HG02885 (cell line): Measurements from ENCODE around the gene OR4C5.
"Not testable (repeated sequence)": the region's sequence is repeated elsewhere in the genome, so short reads cannot be mapped to it uniquely, and the experiment has no call there.

Experiments used
- ATAC-seq: cut with Tn5 transposase; IDR thresholded peaks from one replicate; pipeline ENCODE4 v1.9.1; 2021; ENCODE audit warnings: mild to moderate bottlenecking; ENCODE audit not compliant: unreplicated experiment, poor library complexity

Gene OR4C5

DNA sequence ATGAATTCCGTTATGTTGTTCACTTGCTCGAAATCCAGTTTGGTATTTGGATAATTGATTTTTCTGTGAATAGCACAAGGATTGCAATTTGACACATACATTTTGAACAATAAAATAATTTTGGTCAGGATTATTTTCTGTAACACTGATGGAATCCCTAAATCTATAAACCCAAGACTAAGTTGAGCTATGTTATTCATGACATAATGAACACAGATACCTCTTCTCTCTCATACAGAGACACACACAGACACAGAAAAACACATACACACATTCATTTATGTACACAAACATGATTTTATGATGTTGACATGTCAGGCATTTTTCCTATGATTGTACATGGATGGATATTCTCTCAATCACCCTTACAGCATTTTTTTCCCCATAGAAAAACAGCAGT, at the start of gene OR4C5:
Gene OR4C5, minus strand, starts transcription at position 101 of the 400 bp plus-strand sequence. Its CDS starts 0 bp downstream, at position 101.
- ATAC-seq = no peak

DNA sequence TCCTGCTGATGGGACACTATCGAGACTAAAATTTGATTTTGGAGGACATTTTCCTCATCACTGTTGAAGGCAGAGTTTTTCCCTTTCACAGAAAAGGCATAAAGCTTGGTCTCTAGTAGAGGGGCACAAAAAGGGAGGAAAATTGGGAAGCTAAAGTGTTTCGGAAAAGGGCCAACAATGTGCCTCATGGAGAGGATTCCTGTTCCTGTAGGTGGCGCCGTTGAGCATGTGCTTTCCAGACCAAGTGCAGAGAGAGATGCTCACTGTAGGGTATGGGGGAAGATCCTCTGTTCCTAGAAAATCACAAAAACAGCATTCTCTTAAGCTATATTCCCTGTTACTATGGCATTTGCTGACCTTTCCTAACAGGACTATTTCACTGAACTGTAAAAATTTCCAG, 18.4 kb upstream of the OR4C5 start:
- no peak for ATAC-seq

DNA sequence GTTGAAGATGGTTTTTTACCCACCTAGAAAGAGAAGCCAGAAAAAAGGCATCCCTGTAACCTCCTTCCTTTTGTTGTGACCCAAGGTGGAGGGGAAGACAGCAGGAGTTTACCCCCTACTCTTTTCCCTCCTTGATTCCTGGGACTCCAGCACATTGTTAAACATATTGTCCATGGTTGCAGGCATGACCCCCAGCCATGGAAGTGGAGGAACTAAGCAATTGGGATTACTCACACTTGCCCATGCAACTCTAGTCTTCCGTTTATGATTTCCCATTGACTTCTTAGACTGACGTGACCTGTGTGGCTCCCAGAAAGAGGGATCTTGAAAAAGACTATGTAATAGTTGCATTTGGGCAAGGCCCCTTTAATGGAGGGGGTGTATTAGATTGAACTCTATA, 17.9 kb upstream of the OR4C5 start:
- ATAC-seq = not testable (repeated sequence)

DNA sequence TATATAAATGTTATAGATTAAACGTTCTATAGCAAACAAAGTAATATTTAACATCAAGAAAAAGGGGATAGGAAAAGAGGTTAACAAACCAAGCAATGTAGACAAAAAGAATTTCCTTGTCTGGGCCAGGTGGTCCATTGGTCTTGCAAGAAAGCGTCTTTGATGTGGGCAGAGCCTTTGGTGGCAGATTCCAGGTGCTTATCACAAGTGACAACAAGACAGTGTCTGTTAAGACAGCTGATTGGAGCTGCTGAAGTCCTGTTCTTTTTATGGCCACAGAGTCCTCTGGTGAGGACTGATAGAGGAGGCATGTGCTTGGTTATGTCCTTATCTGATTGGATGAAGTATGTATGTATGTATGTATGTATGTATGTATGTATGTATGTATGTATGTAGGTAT, 5.0 kb downstream of the OR4C5 start:
- not testable (repeated sequence) for ATAC-seq

DNA sequence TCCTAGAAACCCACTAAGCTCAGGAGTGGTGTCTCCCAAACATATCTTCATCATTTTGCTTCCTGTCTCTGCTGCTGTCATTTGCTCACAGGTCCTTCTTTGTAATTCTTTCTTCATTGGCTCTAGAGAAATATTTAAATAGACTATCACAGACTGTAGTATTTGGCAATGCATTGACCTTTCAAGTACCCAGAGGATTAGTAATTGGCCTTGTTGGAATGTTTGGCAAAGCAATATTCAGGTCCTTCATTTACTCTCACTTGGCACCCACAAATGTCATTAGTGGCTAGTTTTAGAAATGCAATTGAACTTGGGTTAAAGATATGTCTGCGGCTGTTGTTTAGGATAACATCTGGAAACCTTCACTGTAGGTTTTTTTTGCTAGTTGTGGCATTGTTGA, 11.6 kb downstream of the OR4C5 start:
- no peak for ATAC-seq

DNA sequence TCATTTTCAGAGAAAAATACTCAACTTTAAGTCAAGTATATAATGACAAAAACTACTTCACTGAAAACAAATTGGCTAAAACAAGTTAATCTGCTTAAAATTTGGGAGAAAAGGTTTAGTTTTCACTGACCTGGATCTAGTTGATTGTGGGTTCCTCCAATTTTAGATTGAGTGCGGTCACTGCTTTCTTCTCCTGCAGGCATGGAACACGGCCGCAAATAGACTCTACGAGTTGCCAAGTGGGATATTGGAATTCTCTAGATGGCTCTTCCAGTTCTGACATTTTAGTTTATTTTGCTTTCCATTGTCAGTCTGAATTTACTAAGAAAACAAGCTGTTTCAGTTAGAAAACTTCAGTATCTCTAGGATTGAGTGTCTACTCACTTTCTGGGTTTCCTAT, 12.3 kb downstream of the OR4C5 start:
- no peak for ATAC-seq

DNA sequence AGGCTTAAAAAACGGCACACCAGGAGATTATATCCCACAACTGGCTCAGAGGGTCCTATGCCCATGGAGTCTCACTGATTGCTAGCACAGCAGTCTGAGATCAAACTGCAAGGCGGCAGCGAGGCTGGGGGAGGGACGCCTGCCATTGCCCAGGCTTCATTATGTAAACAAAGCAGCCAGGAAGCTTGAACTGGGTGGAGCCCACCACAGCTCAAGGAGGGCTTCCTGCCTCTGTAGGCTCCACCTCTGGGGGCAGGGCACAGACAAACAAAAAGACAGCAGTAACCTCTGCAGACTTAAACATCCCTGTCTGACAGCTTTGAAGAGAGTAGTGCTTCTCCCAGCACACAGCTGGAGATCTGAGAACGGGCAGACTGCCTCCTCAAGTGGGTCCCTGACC, 20.0 kb downstream of the OR4C5 start:
- ATAC-seq = not testable (repeated sequence)

DNA sequence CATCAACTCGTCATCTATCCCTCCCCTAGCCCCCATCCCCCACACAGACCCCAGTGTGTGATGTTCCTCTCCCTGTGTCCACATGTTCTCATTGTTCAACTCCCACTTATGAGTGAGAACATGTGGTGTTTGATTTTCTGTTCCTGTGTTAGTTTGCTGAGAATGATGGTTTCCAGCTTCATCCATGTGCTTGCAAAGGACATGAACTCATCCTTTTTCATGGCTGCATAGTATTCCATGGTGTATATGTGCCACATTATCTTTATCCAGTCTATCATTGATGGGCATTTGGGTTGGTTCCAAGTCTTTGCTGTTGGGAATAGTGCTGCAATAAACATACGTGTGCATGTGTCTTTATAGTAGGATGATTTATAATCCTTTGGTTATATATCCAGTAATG, 23.8 kb downstream of the OR4C5 start:
- not testable (repeated sequence) for ATAC-seq

DNA sequence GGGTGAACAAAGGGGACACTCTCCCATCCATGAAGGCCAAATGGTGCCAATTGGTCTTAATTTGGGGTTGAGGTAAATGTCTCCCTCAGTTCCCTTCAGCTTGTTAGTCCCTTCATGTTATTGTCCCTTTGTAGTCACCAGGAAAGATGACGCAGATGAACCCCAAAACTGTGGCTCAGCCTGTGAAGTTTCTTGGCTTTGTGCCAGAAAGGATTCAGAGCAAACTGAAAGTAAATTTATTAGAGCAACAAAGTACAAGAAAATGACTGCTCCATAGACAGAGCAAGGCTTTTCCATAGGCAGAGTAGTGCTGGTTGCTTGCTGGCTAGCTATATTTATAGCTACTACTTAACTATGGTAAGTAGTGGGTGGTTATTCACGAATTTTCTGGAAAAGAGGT, 24.8 kb downstream of the OR4C5 start:
- no peak for ATAC-seq

DNA sequence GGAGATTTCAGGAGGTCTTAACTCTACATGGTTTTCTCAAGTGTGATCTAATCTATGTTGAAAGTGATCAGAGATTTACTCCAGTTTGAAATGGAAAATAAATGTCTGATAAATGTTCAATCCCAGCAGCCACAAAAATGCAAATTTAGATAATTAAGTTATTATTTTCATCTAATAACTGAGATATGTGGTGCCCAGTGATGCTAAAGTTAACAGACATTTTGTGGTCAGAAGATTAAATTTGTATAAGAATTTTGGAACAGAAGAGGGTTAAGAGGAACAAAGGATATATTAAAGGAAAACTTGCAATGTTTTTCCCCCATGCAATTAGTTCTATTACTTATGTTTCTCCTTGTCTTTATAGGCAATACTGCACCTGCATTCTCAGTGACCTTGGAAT, 41.6 kb downstream of the OR4C5 start, which contains the start of gene OR4C3:
Gene OR4C3, plus strand, starts transcription at position 301 of the 400 bp plus-strand sequence. CDS start 102 bp downstream, outside the sequence.
- ATAC-seq = not testable (repeated sequence)

DNA sequence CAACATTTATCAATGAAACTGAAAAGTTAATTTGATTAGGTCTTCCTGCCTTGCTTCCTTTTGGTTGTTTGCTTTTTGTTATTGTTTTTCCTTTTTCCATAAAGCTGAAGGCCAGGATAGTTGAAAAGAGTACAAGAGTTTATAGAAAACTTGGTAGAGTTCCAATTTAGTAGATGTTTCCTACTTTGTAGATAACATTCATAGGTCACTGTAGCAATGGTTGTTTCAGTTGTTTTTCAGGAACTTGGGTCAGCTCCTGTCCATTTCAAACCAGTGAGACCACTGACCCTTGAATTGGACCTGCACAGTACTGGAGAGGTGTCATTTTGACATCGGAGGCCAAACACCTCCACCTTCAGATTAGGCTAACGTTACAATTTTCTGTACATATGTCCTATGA, 46.5 kb downstream of the OR4C5 start:
- not testable (repeated sequence) for ATAC-seq
